Activated CD4-positive, alpha-beta memory T cell treated with anti-CD3 and anti-CD28 coated beads, Interleukin-2, amount 10 ng/mL, durations not matched to agents 7 days and 5 days (primary cell): Measurements from ENCODE around the gene RNF5. TPM values are rescaled to one million over a fixed set of nuclear protein-coding genes. Genes with fewer than 3 reads are reported as not detected.
A peak's percentile ranks its signal among the peaks of the same experiment; 100 is the strongest.
"Not testable (repeated sequence)": the region's sequence is repeated elsewhere in the genome, so short reads cannot be mapped to it uniquely, and the experiment has no call there.

ENCODE experiments used
- CTCF ChIA-PET: fragments of 350-600 bp; sonication (Branson Sonifier 250); formaldehyde crosslinking; loops from one replicate; lab custom pipeline; 2021; ENCODE audit warnings: antibody characterized with exemption, inconsistent platforms; lab: Charles Lee
- POLR2A ChIA-PET: fragments of 350-600 bp; sonication (Branson Sonifier 250); formaldehyde crosslinking; loops from one replicate; lab custom pipeline; 2021; ENCODE audit warnings: antibody characterized with exemption; lab: Charles Lee
- DNase-seq: peaks from one replicate; pipeline ENCODE4 v3.0.0-alpha.2; 2020
- H3K27ac Mint-ChIP-seq: one replicate; pipeline ENCODE4 v1.8.0; 2021; ENCODE audit warnings: mild to moderate bottlenecking, mixed read lengths
- H3K27me3 Mint-ChIP-seq: one replicate; pipeline ENCODE4 v1.8.0; 2021; ENCODE audit warnings: mixed read lengths
- H3K36me3 Mint-ChIP-seq: one replicate; pipeline ENCODE4 v1.8.0; 2021; ENCODE audit warnings: low read depth, mixed read lengths
- H3K4me1 Mint-ChIP-seq: one replicate; pipeline ENCODE4 v1.8.0; 2021; ENCODE audit warnings: mixed read lengths
- H3K4me3 Mint-ChIP-seq: one replicate; pipeline ENCODE4 v1.8.0; 2021; ENCODE audit warnings: mild to moderate bottlenecking, mixed read lengths
- H3K9me3 Mint-ChIP-seq: one replicate; pipeline ENCODE4 v1.8.0; 2021; ENCODE audit warnings: mixed read lengths
- total RNA-seq, 2 experiments: library from RNA; stranded (reverse); gene quantifications; one replicate each; pipeline ENCODE4 v1.2.3, GENCODE V29; 2021

Gene RNF5
- 10 to 100 TPM; 44.0 to 45.4 TPM for total RNA-seq

- ChIA-PET POLR2A (interaction anchor here (0.6 to 8.0 kb wide), 9 partner anchors 13 to 698 kb away, joined by 3 to 155 read pairs (median 3); partner anchors contain the start of genes ATF6B, DDX39B, DXO and EGFL8), CTCF (interaction anchor here (1.0 to 2.4 kb wide), 3 partner anchors 18 to 23 kb away, joined by 4 to 20 read pairs (median 12); no protein-coding TSS in a partner anchor)
Measured at GRCh38 chr6:32177788-32178546, at the start of gene RNF5. Gene RNF5 (plus strand): TSS chr6:32178405. CDS start chr6:32178512, 107 bp downstream.

GRCh38 chr6:32128751-32129296 lies 49.4 kb upstream of the RNF5 start:
- Mint-ChIP-seq H3K36me3 (peaks cover 28% of the 10 kb centered on the region), H3K9me3 (no peaks in the 10 kb centered on the region), H3K27me3 (peaks cover 6% of the 10 kb centered on the region), H3K4me3 (peak overlapping the region; percentile 92), H3K4me1 (peaks cover 45% of the 10 kb centered on the region), H3K27ac (peak overlapping the region; percentile 92)
- ChIA-PET CTCF (interaction anchor here (0.6 to 2.9 kb wide), 5 partner anchors 10 to 710 kb away, joined by 3 to 21 read pairs (median 9); partner anchors contain the start of gene TAP2), POLR2A (interaction anchor here (0.6 to 3.6 kb wide), 22 partner anchors 10 to 843 kb away, joined by 3 to 31 read pairs (median 6); partner anchors contain the start of genes AGPAT1, DXO, EHMT2 and GPANK1)
- DNase-seq: peak; percentile 23

More at GRCh38 chr6:32177788-32178546, at the start of gene RNF5:
- peak within 1 kb of the TSS; percentile 90 for H3K27ac Mint-ChIP-seq
- H3K27me3 Mint-ChIP-seq: no peaks in the 10 kb centered on the region
- peak; percentile 95 for DNase-seq
- H3K4me1 Mint-ChIP-seq: peaks cover 62% of the 10 kb centered on the region
- H3K36me3 Mint-ChIP-seq: peaks cover 31% of the 10 kb centered on the region
- peak within 1 kb of the TSS; percentile 91 for H3K4me3 Mint-ChIP-seq
- H3K9me3 Mint-ChIP-seq: no peaks in the 10 kb centered on the region

GRCh38 chr6:32129297-32130088 lies 48.7 kb upstream of the RNF5 start:
- no peaks in the 10 kb centered on the region for H3K9me3 Mint-ChIP-seq
- H3K27ac Mint-ChIP-seq: peak overlapping the region; percentile 92
- peaks cover 22% of the 10 kb centered on the region for H3K36me3 Mint-ChIP-seq
- peaks cover 41% of the 10 kb centered on the region for H3K4me1 Mint-ChIP-seq
- DNase-seq: no peak
- peak overlapping the region; percentile 87 for H3K4me3 Mint-ChIP-seq
- H3K27me3 Mint-ChIP-seq: peaks cover 9% of the 10 kb centered on the region
- ChIA-PET CTCF (interaction anchor here (1.0 to 2.9 kb wide), 5 partner anchors 11 to 66 kb away, joined by 3 to 21 read pairs (median 9); no protein-coding TSS in a partner anchor), POLR2A (interaction anchor here (1.2 to 3.6 kb wide), 13 partner anchors 8 to 724 kb away, joined by 3 to 31 read pairs (median 5); partner anchors contain the start of genes AGPAT1, DXO, EHMT2 and GPANK1)

GRCh38 chr6:32131439-32131948 lies 46.7 kb upstream of the RNF5 start:
- ChIA-PET POLR2A (interaction anchor here (1.5 kb wide), 1 partner anchor 64 kb away, joined by 4 read pairs; no protein-coding TSS in a partner anchor), CTCF (interaction anchor here (1.6 to 2.6 kb wide), 2 partner anchors 13 to 17 kb away, joined by 3 to 12 read pairs; no protein-coding TSS in a partner anchor)
- H3K4me1 Mint-ChIP-seq: peaks cover 33% of the 10 kb centered on the region
- H3K27me3 Mint-ChIP-seq: peaks cover 16% of the 10 kb centered on the region
- DNase-seq: no peak
- no peaks in the 10 kb centered on the region for H3K9me3 Mint-ChIP-seq
- H3K4me3 Mint-ChIP-seq: no peak overlapping the region
- no peak overlapping the region for H3K27ac Mint-ChIP-seq
- peaks cover 12% of the 10 kb centered on the region for H3K36me3 Mint-ChIP-seq

- ChIA-PET POLR2A (no interaction called here), CTCF (interaction anchor here (1.6 to 2.6 kb wide), 2 partner anchors 14 to 17 kb away, joined by 3 to 12 read pairs; no protein-coding TSS in a partner anchor)
- H3K27ac Mint-ChIP-seq: no peak overlapping the region
- H3K36me3 Mint-ChIP-seq: peaks cover 6% of the 10 kb centered on the region
- peaks cover 16% of the 10 kb centered on the region for H3K27me3 Mint-ChIP-seq
- no peaks in the 10 kb centered on the region for H3K9me3 Mint-ChIP-seq
- DNase-seq: no peak
- H3K4me1 Mint-ChIP-seq: peaks cover 26% of the 10 kb centered on the region
- H3K4me3 Mint-ChIP-seq: peak overlapping the region; percentile 30
Measured at GRCh38 chr6:32132110-32132509, 46.1 kb upstream of the RNF5 start.

GRCh38 chr6:32133786-32134185 lies 44.4 kb upstream of the RNF5 start:
- peaks cover 16% of the 10 kb centered on the region for H3K27me3 Mint-ChIP-seq
- H3K36me3 Mint-ChIP-seq: no peaks in the 10 kb centered on the region
- H3K4me1 Mint-ChIP-seq: peaks cover 17% of the 10 kb centered on the region
- DNase-seq: no peak
- ChIA-PET CTCF (no interaction called here), POLR2A (no interaction called here)
- no peak overlapping the region for H3K4me3 Mint-ChIP-seq
- H3K9me3 Mint-ChIP-seq: no peaks in the 10 kb centered on the region
- H3K27ac Mint-ChIP-seq: no peak overlapping the region

GRCh38 chr6:32137454-32137853 lies 40.8 kb upstream of the RNF5 start:
- no peaks in the 10 kb centered on the region for H3K36me3 Mint-ChIP-seq
- no peak overlapping the region for H3K27ac Mint-ChIP-seq
- no peaks in the 10 kb centered on the region for H3K4me1 Mint-ChIP-seq
- no peaks in the 10 kb centered on the region for H3K9me3 Mint-ChIP-seq
- POLR2A ChIA-PET: no interaction called here
- no peak for DNase-seq
- no peak overlapping the region for H3K4me3 Mint-ChIP-seq
- CTCF ChIA-PET: no interaction called here
- H3K27me3 Mint-ChIP-seq: peaks cover 24% of the 10 kb centered on the region

- peaks cover 22% of the 10 kb centered on the region for H3K27me3 Mint-ChIP-seq
- no peaks in the 10 kb centered on the region for H3K4me1 Mint-ChIP-seq
- H3K36me3 Mint-ChIP-seq: no peaks in the 10 kb centered on the region
- no peak for DNase-seq
- no peak overlapping the region for H3K4me3 Mint-ChIP-seq
- ChIA-PET CTCF (interaction anchor here (0.7 kb wide), 1 partner anchor 82 kb away, joined by 3 read pairs; no protein-coding TSS in a partner anchor), POLR2A (interaction anchor here (0.6 kb wide), 1 partner anchor 15 kb away, joined by 3 read pairs; no protein-coding TSS in a partner anchor)
- no peaks in the 10 kb centered on the region for H3K9me3 Mint-ChIP-seq
- H3K27ac Mint-ChIP-seq: no peak overlapping the region
Measured at GRCh38 chr6:32139590-32139989, 38.6 kb upstream of the RNF5 start.

- no peaks in the 10 kb centered on the region for H3K4me1 Mint-ChIP-seq
- H3K9me3 Mint-ChIP-seq: no peaks in the 10 kb centered on the region
- no peak for DNase-seq
- H3K4me3 Mint-ChIP-seq: no peak overlapping the region
- H3K27me3 Mint-ChIP-seq: peaks cover 21% of the 10 kb centered on the region
- H3K36me3 Mint-ChIP-seq: no peaks in the 10 kb centered on the region
- POLR2A ChIA-PET: no interaction called here
- no peak overlapping the region for H3K27ac Mint-ChIP-seq
- CTCF ChIA-PET: no interaction called here
Measured at GRCh38 chr6:32140420-32141046, 37.7 kb upstream of the RNF5 start.

- CTCF ChIA-PET, POLR2A ChIA-PET, H3K9me3 Mint-ChIP-seq, H3K27ac Mint-ChIP-seq, H3K36me3 Mint-ChIP-seq, H3K4me3 Mint-ChIP-seq, DNase-seq: not testable (repeated sequence)
- H3K27me3 Mint-ChIP-seq: peaks cover 52% of the 10 kb centered on the region
- H3K4me1 Mint-ChIP-seq: peaks cover 26% of the 10 kb centered on the region
Measured at GRCh38 chr6:32144238-32144637, 34.0 kb upstream of the RNF5 start.

GRCh38 chr6:32146287-32146686 lies 31.9 kb upstream of the RNF5 start:
- peaks cover 5% of the 10 kb centered on the region for H3K36me3 Mint-ChIP-seq
- H3K27me3 Mint-ChIP-seq: peaks cover 62% of the 10 kb centered on the region
- H3K4me1 Mint-ChIP-seq: peaks cover 26% of the 10 kb centered on the region
- no peaks in the 10 kb centered on the region for H3K9me3 Mint-ChIP-seq
- ChIA-PET CTCF (interaction anchor here (1.0 kb wide), 1 partner anchor 174 kb away, joined by 3 read pairs; the partner anchor contains the start of gene DXO), POLR2A (no interaction called here)
- no peak overlapping the region for H3K4me3 Mint-ChIP-seq
- no peak for DNase-seq
- no peak overlapping the region for H3K27ac Mint-ChIP-seq
